ENCODE data around the gene LIPE.

DNA sequence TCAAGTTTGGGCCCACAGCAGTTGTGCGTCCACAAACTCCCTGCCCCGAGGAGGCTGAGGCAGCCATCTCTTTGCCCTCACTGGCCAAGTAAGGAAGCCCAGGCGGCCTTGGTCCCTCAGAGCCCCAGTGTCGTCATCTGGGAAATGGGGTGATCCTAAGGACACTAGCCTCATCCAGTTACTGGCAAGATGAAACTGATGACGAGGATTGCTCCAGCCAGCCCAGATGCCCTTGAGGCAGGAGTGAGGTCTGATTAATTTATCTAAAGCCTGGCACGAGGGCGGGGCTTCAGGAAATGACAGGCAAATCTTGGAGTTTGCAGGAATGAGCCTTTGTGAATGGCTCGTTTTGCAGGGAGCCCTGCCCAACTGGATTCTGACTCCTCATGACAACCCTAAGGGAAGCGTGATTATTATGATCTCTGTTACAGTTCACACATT lies 5.6 kb downstream of the LIPE start:
- TF ChIP-seq, protein P1, sequence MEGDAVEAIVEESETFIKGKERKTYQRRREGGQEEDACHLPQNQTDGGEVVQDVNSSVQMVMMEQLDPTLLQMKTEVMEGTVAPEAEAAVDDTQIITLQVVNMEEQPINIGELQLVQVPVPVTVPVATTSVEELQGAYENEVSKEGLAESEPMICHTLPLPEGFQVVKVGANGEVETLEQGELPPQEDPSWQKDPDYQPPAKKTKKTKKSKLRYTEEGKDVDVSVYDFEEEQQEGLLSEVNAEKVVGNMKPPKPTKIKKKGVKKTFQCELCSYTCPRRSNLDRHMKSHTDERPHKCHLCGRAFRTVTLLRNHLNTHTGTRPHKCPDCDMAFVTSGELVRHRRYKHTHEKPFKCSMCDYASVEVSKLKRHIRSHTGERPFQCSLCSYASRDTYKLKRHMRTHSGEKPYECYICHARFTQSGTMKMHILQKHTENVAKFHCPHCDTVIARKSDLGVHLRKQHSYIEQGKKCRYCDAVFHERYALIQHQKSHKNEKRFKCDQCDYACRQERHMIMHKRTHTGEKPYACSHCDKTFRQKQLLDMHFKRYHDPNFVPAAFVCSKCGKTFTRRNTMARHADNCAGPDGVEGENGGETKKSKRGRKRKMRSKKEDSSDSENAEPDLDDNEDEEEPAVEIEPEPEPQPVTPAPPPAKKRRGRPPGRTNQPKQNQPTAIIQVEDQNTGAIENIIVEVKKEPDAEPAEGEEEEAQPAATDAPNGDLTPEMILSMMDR (IDR thresholded peaks at IDR 0.05) = no peak
- no peak for TF ChIP-seq ZFX (IDR thresholded peaks at IDR 0.05; ENCODE audit: borderline replicate concordance)
